Tibial nerve (tissue), 3 donors: ENCODE results near the gene PMS1.

Source experiments
- CTCF ChIP-seq, 5 experiments: fragments of 200-600 bp in 3 of 5; fragments of 450-650 bp in 2 of 5; sonication (generic) in 3 of 5; IDR thresholded peaks; one replicate each; pipeline ENCODE4 v1.5.1; 2016 to 2019; ENCODE audit warnings: antibody characterized with exemption in 5 of 5, mild to moderate bottlenecking in 3 of 5, moderate library complexity in 2 of 5
- POLR2A ChIP-seq, 2 donors: fragments of 450-650 bp; IDR thresholded peaks; one replicate each; pipeline ENCODE4 v1.6.1; 2017; ENCODE audit warnings: antibody characterized with exemption in 2 of 2, mild to moderate bottlenecking in 2 of 2, moderate library complexity in 2 of 2

GRCh38 chr2:189818249-189819038, 34.2 kb downstream of the PMS1 start:
- TF ChIP-seq POLR2A (IDR thresholded peaks at IDR 0.05) (no peak), CTCF (IDR thresholded peaks at IDR 0.05) (no peak)
